Lower leg skin (tissue), 3 donors: ENCODE data around the gene TMEM245.

Experiments
- CTCF ChIP-seq, 3 donors: fragments of 450-650 bp; IDR thresholded peaks; one replicate each; pipeline ENCODE4 v1.5.1; 2016; ENCODE audit warnings: antibody characterized with exemption in 3 of 3, mild to moderate bottlenecking in 3 of 3, moderate library complexity in 2 of 3
- POLR2A ChIP-seq, 2 donors: fragments of 450-650 bp; IDR thresholded peaks; one replicate each; pipeline ENCODE4 v1.6.1; 2016 to 2017; ENCODE audit warnings: antibody characterized with exemption in 2 of 2, mild to moderate bottlenecking in 1 of 2, moderate library complexity in 1 of 2

DNA sequence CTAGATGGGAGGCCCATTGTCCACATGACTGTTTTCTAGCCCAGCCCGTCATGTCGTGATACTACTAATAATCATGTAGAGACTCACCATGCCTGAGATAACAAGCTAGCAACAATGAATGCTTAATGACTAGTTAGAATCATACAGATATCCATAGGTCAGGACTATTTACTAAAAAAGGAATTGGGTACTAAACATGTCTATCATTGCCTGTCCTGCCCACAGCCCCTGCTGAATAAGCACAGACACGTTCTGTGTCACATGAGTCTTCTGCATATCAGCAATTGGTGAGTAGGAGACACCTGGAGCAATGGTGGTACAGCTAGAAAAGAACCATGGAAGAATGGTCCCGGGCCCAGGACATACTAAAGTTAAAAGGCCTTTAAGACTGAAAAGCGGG lies 29.3 kb upstream of the TMEM245 start:
- no peak for TF ChIP-seq POLR2A (IDR thresholded peaks at IDR 0.05)
- no peak for TF ChIP-seq CTCF (IDR thresholded peaks at IDR 0.05)
